GM23338 (cell line): Measurements from ENCODE around the gene GOSR2. TPM values are rescaled to one million over a fixed set of nuclear protein-coding genes. Genes with fewer than 3 reads are reported as not detected.

Experiments used
- ATAC-seq: fragments of 200-7000 bp; cut with Tn5 transposase; 3 replicates; pipeline ENCODE4 v1.9.1; 2020
- DNase-seq: peaks from one replicate; pipeline ENCODE4 v3.0.0-alpha.2; 2015; ENCODE audit warnings: low spot score
- H2AFZ ChIP-seq: fragments of 200-600 bp; sonication (generic); 2 replicates; pipeline ENCODE4 v1.8.0; 2016; ENCODE audit warnings: antibody characterized with exemption, mild to moderate bottlenecking, moderate library complexity
- H3F3A ChIP-seq: fragments of 200-600 bp; sonication (generic); replicated peaks from 2 replicates; pipeline ENCODE4 v1.8.0; 2017; ENCODE audit warnings: antibody characterized with exemption, mixed run types, low read depth
- H3K27ac ChIP-seq: fragments of 200-600 bp; sonication (generic); 2 replicates; pipeline ENCODE4 v1.6.1; 2016; ENCODE audit warnings: low read depth
- H3K27me3 ChIP-seq: fragments of 200-600 bp; sonication (generic); 2 replicates; pipeline ENCODE4 v1.8.0; 2016; ENCODE audit warnings: mild to moderate bottlenecking, mixed run types, moderate library complexity; ENCODE audit not compliant: insufficient read depth
- H3K36me3 ChIP-seq: fragments of 200-600 bp; sonication (generic); 2 replicates; pipeline ENCODE4 v1.8.0; 2016; ENCODE audit warnings: mild to moderate bottlenecking; ENCODE audit not compliant: insufficient read depth
- H3K4me1 ChIP-seq: fragments of 200-600 bp; sonication (generic); 2 replicates; pipeline ENCODE4 v1.8.0; 2016; ENCODE audit warnings: mild to moderate bottlenecking, moderate library complexity; ENCODE audit not compliant: insufficient read depth
- H3K4me2 ChIP-seq: fragments of 200-600 bp; sonication (generic); 2 replicates; pipeline ENCODE4 v1.7.1; 2017; ENCODE audit warnings: mixed run types
- H3K4me3 ChIP-seq: fragments of 200-600 bp; sonication (generic); 2 replicates; pipeline ENCODE4 v1.6.1; 2016; ENCODE audit warnings: mixed run types
- H3K79me2 ChIP-seq: fragments of 200-600 bp; sonication (generic); replicated peaks from 2 replicates; pipeline ENCODE4 v1.8.0; 2017; ENCODE audit warnings: mild to moderate bottlenecking; ENCODE audit not compliant: insufficient read depth
- H3K9me2 ChIP-seq: fragments of 200-600 bp; sonication (generic); 2 replicates; pipeline ENCODE4 v1.8.0; 2017; ENCODE audit not compliant: insufficient read depth
- H4K20me1 ChIP-seq: fragments of 200-600 bp; sonication (generic); replicated peaks from 2 replicates; pipeline ENCODE4 v1.8.0; 2017; ENCODE audit warnings: mild to moderate bottlenecking; ENCODE audit not compliant: insufficient read depth
- H3K27ac Mint-ChIP-seq: 2 replicates; pipeline ENCODE4 v1.8.0; 2020; ENCODE audit warnings: inconsistent platforms, mild to moderate bottlenecking, moderate library complexity, mixed read lengths
- H3K27me3 Mint-ChIP-seq: 3 replicates; pipeline ENCODE4 v1.8.0; 2022; ENCODE audit warnings: low read depth, mild to moderate bottlenecking, moderate library complexity, mixed read lengths, inconsistent platforms; ENCODE audit not compliant: insufficient read depth, poor library complexity
- H3K36me3 Mint-ChIP-seq: 3 replicates; pipeline ENCODE4 v1.8.0; 2021; ENCODE audit warnings: low read depth, mild to moderate bottlenecking, inconsistent platforms, moderate library complexity, mixed read lengths
- H3K4me1 Mint-ChIP-seq: 3 replicates; pipeline ENCODE4 v1.8.0; 2020; ENCODE audit warnings: mild to moderate bottlenecking, inconsistent platforms, mixed read lengths
- H3K4me3 Mint-ChIP-seq: 3 replicates; pipeline ENCODE4 v1.8.0; 2021; ENCODE audit warnings: moderate library complexity, mild to moderate bottlenecking, inconsistent platforms, mixed read lengths
- H3K9me3 Mint-ChIP-seq: 3 replicates; pipeline ENCODE4 v1.8.0; 2020; ENCODE audit warnings: moderate library complexity, mild to moderate bottlenecking, inconsistent platforms, mixed read lengths
- EZH2phosphoT487 ChIP-seq: fragments of 200-600 bp; sonication (generic); IDR thresholded peaks from one replicate; pipeline ENCODE4 v1.8.1; 2018; ENCODE audit warnings: antibody characterized with exemption; ENCODE audit not compliant: unreplicated experiment
- POLR2AphosphoS5 ChIP-seq: IDR thresholded peaks from 2 replicates; pipeline ENCODE4 v1.6.1; 2016; ENCODE audit warnings: antibody characterized with exemption, low read depth
- STAT1 ChIP-seq: IDR thresholded peaks from one replicate; pipeline ENCODE4 v1.6.1; 2016; ENCODE audit warnings: antibody characterized with exemption; ENCODE audit not compliant: unreplicated experiment
- ZNF114 ChIP-seq: fragments of 250-450 bp; sonication (Bioruptor Pico); IDR thresholded peaks from 2 replicates; pipeline ENCODE4 v1.5.0; 2020; ENCODE audit warnings: mild to moderate bottlenecking, moderate library complexity
- ZNF331 ChIP-seq: fragments of 250-450 bp; sonication (Bioruptor Pico); IDR thresholded peaks from 2 replicates; pipeline ENCODE4 v1.5.0; 2020; ENCODE audit warnings: low read depth, mild to moderate bottlenecking, moderate library complexity
- ZNF462 ChIP-seq: fragments of 250-450 bp; sonication (Bioruptor Pico); IDR thresholded peaks from 2 replicates; pipeline ENCODE4 v1.5.0; 2020; ENCODE audit warnings: mild to moderate bottlenecking, moderate library complexity
- polyA plus RNA-seq: library from polyadenylated mRNA; unstranded; fragments of >200 nt; fragmentation: Nextera tagmentation; extraction: Ambion mirVana; gene quantifications from 2 replicates; pipeline ENCODE4 v1.2.1, GENCODE V29; 2016
- total RNA-seq: library from RNA; depleted of rRNA; stranded (reverse); fragments of >200 nt; shearing (Covaris generic); gene quantifications from 2 replicates; pipeline ENCODE4 v1.2.3, GENCODE V29; 2014

Gene GOSR2
- total and polyA plus RNA-seq, 2 experiments from 2014 or later: 33.2 to 36.2 TPM

- TF ChIP-seq ZNF462 (no peak), POLR2AphosphoS5 (no peak), STAT1 (no peak)
These were observed 27.8 kb upstream of the GOSR2 start (continued) for GRCh38 chr17:46895171-46895570.

- Histone ChIP-seq H3K27ac (no peak overlapping the region), H2AFZ (no peak overlapping the region), H4K20me1 (no peaks in the 10 kb centered on the region), H3K9me2 (0 out of 2 replicates have a peak, but pooled peaks cover 3% of the 10 kb centered on the region), H3K4me2 (no peak overlapping the region), H3K27me3 (no peaks in the 10 kb centered on the region), H3K4me3 (no peak overlapping the region), H3K36me3 (no peaks in the 10 kb centered on the region), H3F3A (no peaks in the 10 kb centered on the region), H3K4me1 (peaks cover 8% of the 10 kb centered on the region), H3K79me2 (no peaks in the 10 kb centered on the region)
- no peaks in the 10 kb centered on the region for H3K36me3 Mint-ChIP-seq
- peaks cover 12% of the 10 kb centered on the region; the same call in 2 of the 3 replicates for H3K9me3 Mint-ChIP-seq
- H3K4me1 Mint-ChIP-seq: peaks cover 5% of the 10 kb centered on the region; the same call in 2 of the 3 replicates
- no peak for ATAC-seq
- H3K27ac Mint-ChIP-seq: no peak overlapping the region
- H3K4me3 Mint-ChIP-seq: no peak overlapping the region
- H3K27me3 Mint-ChIP-seq: peaks cover 3% of the 10 kb centered on the region
- TF ChIP-seq ZNF114 (CRISPR knock-in tag) (no peak), EZH2phosphoT487 (no peak), POLR2AphosphoS5 (no peak), ZNF331 (no peak)
- DNase-seq: no peak
These were observed 26.0 kb upstream of the GOSR2 start for GRCh38 chr17:46896991-46897390.
